Spleen (tissue), 11 donors: Measurements from ENCODE around the gene PROX1. TPM values are rescaled to one million over a fixed set of nuclear protein-coding genes. Genes with fewer than 3 reads are reported as not detected.

ENCODE experiments used
- DNase-seq: peaks from one replicate; pipeline ENCODE4 v3.0.0-alpha.2; 2020
- H3K27ac ChIP-seq, 8 donors: fragments of 200-600 bp; sonication (generic) in 7 of 8; 1 replicate in 4 of 8; 2 replicates in 4 of 8; pipeline versions ENCODE4 v1.5.0 to v1.8.0; 2016 to 2021; ENCODE audit warnings: inconsistent platforms in 4 of 8, mild to moderate bottlenecking in 4 of 8, moderate library complexity in 1 of 8
- H3K27me3 ChIP-seq, 7 donors: fragments of 200-600 bp; sonication (generic) in 6 of 7; replicated peaks in 1 of 7; 1 replicate in 4 of 7; 2 replicates in 3 of 7; pipeline versions ENCODE4 v1.5.0 to v1.8.0; 2016 to 2021; ENCODE audit warnings: inconsistent platforms in 3 of 7, mild to moderate bottlenecking in 1 of 7
- H3K36me3 ChIP-seq, 6 donors: fragments of 200-600 bp; sonication (generic) in 5 of 6; 1 replicate in 4 of 6; 2 replicates in 2 of 6; pipeline versions ENCODE4 v1.5.0 to v1.8.0; 2016 to 2021; ENCODE audit warnings: inconsistent platforms in 2 of 6
- H3K4me1 ChIP-seq, 6 donors: fragments of 200-600 bp; sonication (generic) in 5 of 6; 1 replicate in 3 of 6; 2 replicates in 3 of 6; pipeline versions ENCODE4 v1.5.0 to v1.8.0; 2016 to 2021; ENCODE audit warnings: inconsistent platforms in 3 of 6
- H3K4me3 ChIP-seq, 8 donors: fragments of 200-600 bp; sonication (generic) in 7 of 8; 1 replicate in 4 of 8; 2 replicates in 4 of 8; pipeline versions ENCODE4 v1.5.0 to v1.8.0; 2016 to 2021; ENCODE audit warnings: inconsistent platforms in 4 of 8, mild to moderate bottlenecking in 4 of 8, moderate library complexity in 2 of 8
- H3K9me3 ChIP-seq, 8 donors: fragments of 200-600 bp; sonication (generic) in 7 of 8; 1 replicate in 4 of 8; 2 replicates in 4 of 8; pipeline versions ENCODE4 v1.5.0 to v1.8.0; 2016 to 2021; ENCODE audit warnings: inconsistent platforms in 4 of 8
- CTCF ChIP-seq, 11 experiments: fragments of 200-600 bp in 7 of 11; fragments of 450-650 bp in 4 of 11; sonication (generic) in 4 of 11; IDR thresholded peaks in 8 of 11; conservative IDR thresholded peaks in 3 of 11; 1 replicate in 7 of 11; 2 replicates in 4 of 11; pipeline versions ENCODE4 v1.4.0 to v1.8.0; 2016 to 2021; ENCODE audit warnings: antibody characterized with exemption in 11 of 11, inconsistent platforms in 4 of 11, mild to moderate bottlenecking in 1 of 11
- POLR2A ChIP-seq, 3 donors: fragments of 450-650 bp; IDR thresholded peaks; one replicate each; pipeline ENCODE4 v1.5.1; 2017; ENCODE audit warnings: antibody characterized with exemption in 3 of 3, mild to moderate bottlenecking in 1 of 3
- POLR2AphosphoS5 ChIP-seq, 3 donors: sonication (generic); formaldehyde crosslinking; IDR thresholded peaks; one replicate each; pipeline ENCODE4 v1.5.1; 2017; ENCODE audit warnings: antibody characterized with exemption in 3 of 3
- WGBS, 5 donors: extraction: QIAGEN DNeasy Blood & Tissue Kit in 3 of 5; methylation state at CpG; one replicate each; pipeline versions ENCODE4 v1.1.5 to v1.1.7; 2013 to 2018; 5-methylcytosine and 5-hydroxymethylcytosine counted together
- intact Hi-C: fragments of 100-400 bp; cut with DNase I; formaldehyde crosslinking; loops from one replicate; pipeline ENCODE4 v1.15.0; 2023; ENCODE audit warnings: low total_unique reads
- polyA plus RNA-seq, 3 donors: library from polyadenylated mRNA; stranded (reverse); fragments of 200-250 nt; gene quantifications; one replicate each; pipeline ENCODE4 v1.2.1, GENCODE V29; 2013
- total RNA-seq, 7 donors: library from RNA; depleted of rRNA in 3 of 7; stranded (reverse); fragments of >200 nt in 3 of 7; fragmentation: NEBNext Ultra II Directional in 4 of 7; extraction: Animal tissue kit (Norgen Biotek cat#: 25700) in 4 of 7; gene quantifications; one replicate each; pipeline versions ENCODE4 v1.1.0 to v1.2.1, GENCODE V29; 2016 to 2021
- donor health status: healthy with polysubstance abuse.
- donor health status: DM: no; HTN: no; CAD: no; lungs with moderate emphysema.
- donor health status: DM: no; HTN: no; CAD: no.
- donor health status: Bipolar disorder and iron deficiency.
- donor health status: healthy.
- donor health status: DM: no; HTN: no; CAD: no.
- donor health status: DM: yes; HTN: yes; CAD: no.

Gene PROX1
- total and polyA plus RNA-seq, 10 donors = 0.70 to 114 (median 41.7) TPM

GRCh38 chr1:214066936-214067335 is 79.2 kb downstream of the PROX1 start:
- H3K36me3 ChIP-seq = no peaks in the 10 kb centered on the region
- H3K4me1 ChIP-seq = no peaks in the 10 kb centered on the region
- H3K9me3 ChIP-seq = no peaks in the 10 kb centered on the region
- WGBS, 5 donors = 84 to 91% (median 88%) methylated on average over 3 of the region's 3 CpGs
- peaks cover 0 to 4% (median 0%) of the 10 kb centered on the region in 7 donors for H3K27me3 ChIP-seq
- DNase-seq = no peak
- TF ChIP-seq POLR2AphosphoS5 (IDR thresholded peaks at IDR 0.05) (no peak), CTCF (IDR thresholded peaks at IDR 0.05 in 8 of 11, conservative IDR thresholded peaks at IDR 0.05 in 3 of 11) (no peak), POLR2A (IDR thresholded peaks at IDR 0.05) (no peak)
- no peak overlapping the region for H3K27ac ChIP-seq
- intact Hi-C loops = no loop called here
- H3K4me3 ChIP-seq = no peak overlapping the region

DNA sequence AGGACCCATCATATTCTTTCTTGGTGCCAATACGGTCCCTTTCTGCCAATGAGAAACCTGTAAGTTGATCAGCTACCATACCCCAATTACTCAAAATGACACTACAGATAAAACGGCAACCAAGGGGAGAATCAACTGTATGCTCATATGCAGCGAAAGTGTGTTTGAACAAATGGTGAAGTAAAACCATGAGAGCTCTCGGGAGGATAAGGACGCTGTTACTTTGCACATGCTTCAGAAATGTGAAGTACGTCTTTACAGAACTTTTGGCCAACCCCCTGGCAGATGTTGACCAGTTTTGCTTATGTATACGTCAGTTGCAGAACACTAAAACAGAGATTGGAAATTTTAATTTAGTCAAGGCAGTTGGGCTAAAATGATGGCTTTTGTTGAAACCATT is 79.6 kb downstream of the PROX1 start:
- Histone ChIP-seq H3K4me3 (no peak overlapping the region), H3K27me3 (peaks cover 0 to 4% (median 0%) of the 10 kb centered on the region in 7 donors), H3K4me1 (no peaks in the 10 kb centered on the region), H3K36me3 (no peaks in the 10 kb centered on the region), H3K9me3 (no peaks in the 10 kb centered on the region), H3K27ac (no peak overlapping the region)
- TF ChIP-seq CTCF (IDR thresholded peaks at IDR 0.05 in 8 of 11, conservative IDR thresholded peaks at IDR 0.05 in 3 of 11) = no peak
- no peak for TF ChIP-seq POLR2A (IDR thresholded peaks at IDR 0.05)
- TF ChIP-seq POLR2AphosphoS5 (IDR thresholded peaks at IDR 0.05) = no peak
- intact Hi-C loops = no loop called here
- 84 to 88% (median 87%) methylated on average over 7 of the region's 7 CpGs for WGBS, 5 donors
- DNase-seq = no peak

- intact Hi-C loops = no loop called here
- TF ChIP-seq POLR2A (IDR thresholded peaks at IDR 0.05) = no peak
- TF ChIP-seq CTCF (IDR thresholded peaks at IDR 0.05 in 8 of 11, conservative IDR thresholded peaks at IDR 0.05 in 3 of 11) = no peak
- no peak for TF ChIP-seq POLR2AphosphoS5 (IDR thresholded peaks at IDR 0.05)
- Histone ChIP-seq H3K27me3 (peaks cover 0 to 4% (median 0%) of the 10 kb centered on the region in 7 donors), H3K36me3 (no peaks in the 10 kb centered on the region), H3K9me3 (no peaks in the 10 kb centered on the region), H3K27ac (no peak overlapping the region), H3K4me3 (no peak overlapping the region), H3K4me1 (no peaks in the 10 kb centered on the region)
- WGBS, 5 donors = 77 to 87% (median 83%) methylated on average over 11 of the region's 11 CpGs
- no peak for DNase-seq
These were observed 80.3 kb downstream of the PROX1 start for GRCh38 chr1:214067853-214068703.

GRCh38 chr1:214068979-214069378 is 81.2 kb downstream of the PROX1 start:
- Histone ChIP-seq H3K4me1 (no peaks in the 10 kb centered on the region), H3K36me3 (no peaks in the 10 kb centered on the region), H3K4me3 (no peak overlapping the region), H3K9me3 (no peaks in the 10 kb centered on the region), H3K27me3 (peaks cover 0 to 4% (median 0%) of the 10 kb centered on the region in 7 donors), H3K27ac (no peak overlapping the region)
- WGBS, 5 donors = 27 to 67% (median 35%) methylated on average over 1 of the region's 1 CpG
- no peak for DNase-seq
- no peak for TF ChIP-seq POLR2A (IDR thresholded peaks at IDR 0.05)
- no peak for TF ChIP-seq CTCF (IDR thresholded peaks at IDR 0.05 in 8 of 11, conservative IDR thresholded peaks at IDR 0.05 in 3 of 11)
- TF ChIP-seq POLR2AphosphoS5 (IDR thresholded peaks at IDR 0.05) = no peak
- intact Hi-C loops = no loop called here
